Psoas muscle (tissue), 8 donors: ENCODE results near the gene EXOSC9. TPM values are rescaled to one million over a fixed set of nuclear protein-coding genes. Genes with fewer than 3 reads are reported as not detected.

Experiments used
- ATAC-seq, 4 donors: fragments of 200-7000 bp; cut with Tn5 transposase; one replicate each; pipeline ENCODE4 v1.9.1; 2020; ENCODE audit warnings: moderate library complexity in 3 of 4, mild to moderate bottlenecking in 2 of 4
- DNase-seq, 2 donors: peaks; one replicate each; pipeline ENCODE4 v3.0.0-alpha.2; 2020
- H3K27ac ChIP-seq: fragments of 200-600 bp; one replicate; pipeline ENCODE4 v1.8.0; 2022
- H3K27me3 ChIP-seq, 3 donors: fragments of 200-600 bp in 1 of 3; one replicate each; pipeline versions ENCODE4 v1.6.1 to v1.8.0; 2013 to 2022; ENCODE audit warnings: low read length in 2 of 3, mild to moderate bottlenecking in 2 of 3, moderate library complexity in 1 of 3; ENCODE audit not compliant: insufficient read depth in 3 of 3
- H3K36me3 ChIP-seq, 2 donors: fragments of 200-600 bp in 1 of 2; one replicate each; pipeline versions ENCODE4 v1.6.1 to v1.8.0; 2013 to 2022; ENCODE audit warnings: low read depth in 1 of 2, mild to moderate bottlenecking in 1 of 2, moderate library complexity in 1 of 2; ENCODE audit not compliant: insufficient read depth in 1 of 2
- H3K4me1 ChIP-seq: fragments of 200-600 bp; one replicate; pipeline ENCODE4 v1.8.0; 2022
- H3K4me3 ChIP-seq: fragments of 200-600 bp; one replicate; pipeline ENCODE4 v1.8.0; 2022; ENCODE audit warnings: mild to moderate bottlenecking
- H3K9me3 ChIP-seq: fragments of 200-600 bp; one replicate; pipeline ENCODE4 v1.8.0; 2022
- WGBS, 3 donors: extraction: QIAGEN DNeasy Blood & Tissue Kit; methylation state at CpG; one replicate each; pipeline versions ENCODE4 v1.1.6 to v1.1.7; 2013; 5-methylcytosine and 5-hydroxymethylcytosine counted together
- intact Hi-C, 2 donors: fragments of 100-400 bp; cut with DNase I; formaldehyde crosslinking; loops; one replicate each; pipeline versions ENCODE4 v1.11.0 to v1.14.2; 2022
- polyA plus RNA-seq, 3 donors: library from polyadenylated mRNA; stranded (reverse); fragments of 200-250 nt; gene quantifications; one replicate each; pipeline ENCODE4 v1.2.3, GENCODE V29; 2013
- total RNA-seq, 4 donors: library from RNA; stranded (reverse); fragmentation: NEBNext Ultra II Directional in 2 of 4; extraction: Animal tissue kit (Norgen Biotek cat#: 25700) in 2 of 4; gene quantifications; one replicate each; pipeline versions ENCODE4 v1.2.1 to v1.2.4, GENCODE V29; 2021 to 2023
- TF ChIP-seq, protein P1 (sequence below): fragments of 200-600 bp; IDR thresholded peaks from one replicate; pipeline ENCODE4 v1.8.0; 2022; ENCODE audit warnings: antibody characterized with exemption
- donor health status: healthy with polysubstance abuse.
- donor health status: DM: no; HTN: no; CAD: no; lungs with moderate emphysema.
- donor health status: Bipolar disorder and iron deficiency.
- donor health status: healthy.
- donor health status: DM: yes; HTN: yes; CAD: no.
- donor health status: DM: no; HTN: no; CAD: no.
- donor health status: DM: no; HTN: no; CAD: no.
- donor health status: DM: yes; HTN: yes; CAD: no.

Gene EXOSC9
- total and polyA plus RNA-seq, 7 donors: 12.3 to 28.5 (median 14.5) TPM

DNA sequence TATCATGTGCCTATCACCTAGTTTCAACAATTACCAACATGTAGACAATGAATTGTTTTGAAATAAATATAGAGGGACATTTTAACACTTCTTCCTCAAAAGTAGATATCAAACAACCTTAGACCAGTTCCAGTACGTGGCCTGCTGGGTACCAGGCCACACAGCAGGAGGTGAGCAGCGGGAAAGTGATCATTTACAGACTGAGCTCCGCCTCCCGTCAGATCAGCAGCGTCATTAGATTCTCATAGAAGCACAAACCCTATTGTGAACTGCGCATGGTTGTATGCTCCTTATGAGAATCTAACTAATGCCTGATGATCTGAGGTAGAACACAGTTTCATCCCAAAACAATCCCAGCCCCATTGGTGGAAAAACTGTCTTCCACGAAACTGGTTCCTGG lies 62.7 kb downstream of the EXOSC9 start:
- no peak for ATAC-seq
- no peak for DNase-seq
- Histone ChIP-seq H3K4me3 (no peak overlapping the region), H3K27ac (no peak overlapping the region), H3K4me1 (no peaks in the 10 kb centered on the region), H3K27me3 (no peaks in the 10 kb centered on the region), H3K36me3 (peaks cover 0 to 58% of the 10 kb centered on the region in 2 donors), H3K9me3 (no peaks in the 10 kb centered on the region)
- WGBS, 3 donors: 80 to 84% (median 82%) methylated on average over 7 of the region's 7 CpGs
- intact Hi-C loops: no loop called here
- TF ChIP-seq, protein P1, sequence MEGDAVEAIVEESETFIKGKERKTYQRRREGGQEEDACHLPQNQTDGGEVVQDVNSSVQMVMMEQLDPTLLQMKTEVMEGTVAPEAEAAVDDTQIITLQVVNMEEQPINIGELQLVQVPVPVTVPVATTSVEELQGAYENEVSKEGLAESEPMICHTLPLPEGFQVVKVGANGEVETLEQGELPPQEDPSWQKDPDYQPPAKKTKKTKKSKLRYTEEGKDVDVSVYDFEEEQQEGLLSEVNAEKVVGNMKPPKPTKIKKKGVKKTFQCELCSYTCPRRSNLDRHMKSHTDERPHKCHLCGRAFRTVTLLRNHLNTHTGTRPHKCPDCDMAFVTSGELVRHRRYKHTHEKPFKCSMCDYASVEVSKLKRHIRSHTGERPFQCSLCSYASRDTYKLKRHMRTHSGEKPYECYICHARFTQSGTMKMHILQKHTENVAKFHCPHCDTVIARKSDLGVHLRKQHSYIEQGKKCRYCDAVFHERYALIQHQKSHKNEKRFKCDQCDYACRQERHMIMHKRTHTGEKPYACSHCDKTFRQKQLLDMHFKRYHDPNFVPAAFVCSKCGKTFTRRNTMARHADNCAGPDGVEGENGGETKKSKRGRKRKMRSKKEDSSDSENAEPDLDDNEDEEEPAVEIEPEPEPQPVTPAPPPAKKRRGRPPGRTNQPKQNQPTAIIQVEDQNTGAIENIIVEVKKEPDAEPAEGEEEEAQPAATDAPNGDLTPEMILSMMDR: no peak

Other genes with a start within 250 kb of the EXOSC9 start
- 100 to 1,000 TPM in 1 of 4 donors, 10 to 100 TPM in 3; 59.1 to 149 (median 84.5) TPM for gene ANXA5, start 104.3 kb upstream of the EXOSC9 start, total RNA-seq
- 100 to 1,000 TPM; 116 to 264 (median 194) TPM for gene ANXA5, start 104.3 kb upstream of the EXOSC9 start, polyA plus RNA-seq
- gene SMIM43, start 36.2 kb upstream of the EXOSC9 start, total RNA-seq: not detected
- under 1 TPM in 2 of 3 donors, not detected in 1; 0.03 TPM for gene SMIM43, start 36.2 kb upstream of the EXOSC9 start, polyA plus RNA-seq
- under 1 TPM; 0.18 to 0.46 (median 0.34) TPM for gene CCNA2, start 22.6 kb downstream of the EXOSC9 start, total RNA-seq
- gene CCNA2, start 22.6 kb downstream of the EXOSC9 start, polyA plus RNA-seq: under 1 TPM; 0.06 to 0.23 (median 0.21) TPM
- 10 to 100 TPM in 1 of 4 donors, 1 to 10 TPM in 3; 4.5 to 10.3 (median 5.0) TPM for gene BBS7, start 69.2 kb downstream of the EXOSC9 start, total RNA-seq
- gene BBS7, start 69.2 kb downstream of the EXOSC9 start, polyA plus RNA-seq: 1 to 10 TPM; 4.0 to 6.0 (median 5.4) TPM
- gene TRPC3, start 150.7 kb downstream of the EXOSC9 start, total RNA-seq: under 1 TPM in 3 of 4 donors, not detected in 1; 0.07 to 0.15 (median 0.11) TPM
- gene TRPC3, start 150.7 kb downstream of the EXOSC9 start, polyA plus RNA-seq: under 1 TPM; 0.04 to 0.08 (median 0.04) TPM